GM12878 (cell line): ENCODE measurements around the gene CD58. TPM values are rescaled to one million over a fixed set of nuclear protein-coding genes. Genes with fewer than 3 reads are reported as not detected.

Source experiments
- ATAC-seq: fragments of 200-7000 bp; cut with Tn5 transposase; 3 replicates; pipeline ENCODE4 v1.9.1; 2020; ENCODE audit warnings: mild to moderate bottlenecking, moderate library complexity
- BruUV-seq: library from RNA; stranded (reverse); fragments of 400-500 nt; replicated peaks from 2 replicates; lab custom pipeline; 2021; lab: Mats Ljungman, UMichigan
- CTCF ChIA-PET: fragments of 300-600 bp; sonication (Branson Sonifier 250); formaldehyde crosslinking; extraction: SDS; loops from one replicate; lab custom pipeline; 2021; ENCODE audit warnings: inconsistent platforms; lab: Yijun Ruan, JAX
- POLR2A ChIA-PET: fragments of 350-600 bp; formaldehyde crosslinking; extraction: SDS; loops from one replicate; lab custom pipeline; 2021; ENCODE audit warnings: inconsistent platforms; lab: Charles Lee
- RAD21 ChIA-PET: fragments of 300-600 bp; sonication (Branson Sonifier 250); formaldehyde crosslinking; loops from one replicate; lab custom pipeline; 2023; ENCODE audit warnings: antibody characterized with exemption; ENCODE audit not compliant: unreplicated experiment; lab: Charles Lee
- SMC1A ChIA-PET: fragments of 300-600 bp; sonication (Branson Sonifier 250); formaldehyde crosslinking; loops from one replicate; lab custom pipeline; 2023; ENCODE audit not compliant: unreplicated experiment, uncharacterized antibody; lab: Charles Lee
- DNase-seq: peaks from one replicate; pipeline ENCODE4 v3.0.0-alpha.2; 2011; ENCODE audit warnings: low read depth, low spot score
- FAIRE-seq: peaks from 3 replicates; lab custom pipeline; 2011; peaks lifted over from hg19 to GRCh38; lab: Jason Lieb, UNC
- H2AFZ ChIP-seq: 2 replicates; pipeline ENCODE4 v1.6.0; 2011; ENCODE audit warnings: low read depth, low read length, control low read depth; ENCODE audit not compliant: control insufficient read depth
- H3K27ac ChIP-seq: 2 replicates; pipeline ENCODE4 v1.5.1; 2011; ENCODE audit warnings: control low read depth; ENCODE audit not compliant: control insufficient read depth, insufficient read depth
- H3K27me3 ChIP-seq, 2 experiments: replicated peaks in 1 of 2; 2 replicates each; pipeline versions ENCODE4 v1.6.0 to v1.6.1; 2011; ENCODE audit warnings: low read length in 1 of 2; ENCODE audit not compliant: control insufficient read depth in 2 of 2, insufficient read depth in 2 of 2
- H3K36me3 ChIP-seq, 2 experiments: 2 replicates each; pipeline ENCODE4 v1.5.1; 2011; ENCODE audit warnings: low read length in 1 of 2; ENCODE audit not compliant: control insufficient read depth in 2 of 2, insufficient read depth in 2 of 2
- H3K4me1 ChIP-seq: 2 replicates; pipeline ENCODE4 v1.6.1; 2011; ENCODE audit warnings: mild to moderate bottlenecking, low read length, moderate library complexity, mixed read lengths; ENCODE audit not compliant: control insufficient read depth, insufficient read depth
- H3K4me2 ChIP-seq: 2 replicates; pipeline ENCODE4 v1.6.0; 2011; ENCODE audit warnings: control low read depth; ENCODE audit not compliant: control insufficient read depth, insufficient read depth
- H3K4me3 ChIP-seq: fragments of 200-600 bp; sonication (generic); 2 replicates; pipeline ENCODE4 v1.5.1; 2016
- H3K79me2 ChIP-seq: 2 replicates; pipeline ENCODE4 v1.6.0; 2011; ENCODE audit warnings: low read length; ENCODE audit not compliant: control insufficient read depth, insufficient read depth
- H3K9ac ChIP-seq: 2 replicates; pipeline ENCODE4 v1.8.0; 2011; ENCODE audit warnings: low read length, control low read depth, mixed read lengths; ENCODE audit not compliant: control insufficient read depth, insufficient read depth
- H3K9me3 ChIP-seq: replicated peaks from 3 replicates; pipeline ENCODE4 v1.5.1; 2011; ENCODE audit warnings: mild to moderate bottlenecking, low read length; ENCODE audit not compliant: control insufficient read depth, insufficient read depth
- H4K20me1 ChIP-seq: 2 replicates; pipeline ENCODE4 v1.6.0; 2011; ENCODE audit not compliant: control insufficient read depth, insufficient read depth
- BACH1 ChIP-seq: fragments of 450-650 bp; IDR thresholded peaks from 2 replicates; pipeline ENCODE4 v1.6.1; 2017; ENCODE audit warnings: mild to moderate bottlenecking, borderline replicate concordance
- BHLHE40 ChIP-seq, 2 experiments: fragments of 450-650 bp in 1 of 2; IDR thresholded peaks; 2 replicates each; pipeline ENCODE4 v1.6.1; 2011 to 2017; ENCODE audit warnings: low read depth in 2 of 2, borderline replicate concordance in 1 of 2, improper control_type of control experiment in 1 of 2, low read length in 1 of 2, mild to moderate bottlenecking in 1 of 2
- CBX5 ChIP-seq: sonication (generic); IDR thresholded peaks from 2 replicates; pipeline ENCODE4 v1.6.1; 2016; ENCODE audit warnings: low read depth, moderate library complexity, mild to moderate bottlenecking, inconsistent platforms
- EED ChIP-seq: sonication (generic); IDR thresholded peaks from 2 replicates; pipeline ENCODE4 v1.6.1; 2016; ENCODE audit warnings: antibody characterized with exemption, low read depth
- EP300 ChIP-seq, 2 experiments: fragments of 150-350 bp in 1 of 2; IDR thresholded peaks; 2 replicates each; pipeline ENCODE4 v1.6.1; 2011 to 2012; ENCODE audit warnings: low read depth in 2 of 2, low read length in 2 of 2, borderline replicate concordance in 1 of 2, improper control_type of control experiment in 1 of 2, inconsistent platforms in 1 of 2; ENCODE audit not compliant: control insufficient read depth in 1 of 2
- KDM1A ChIP-seq: fragments of 200-600 bp; sonication (generic); IDR thresholded peaks from 2 replicates; pipeline ENCODE4 v1.6.1; 2016; ENCODE audit warnings: borderline replicate concordance
- MTA2 ChIP-seq: fragments of 450-650 bp; IDR thresholded peaks from 2 replicates; pipeline ENCODE4 v1.6.1; 2016; ENCODE audit warnings: low read depth, mild to moderate bottlenecking, moderate library complexity
- NR2C1 ChIP-seq: fragments of 450-650 bp; IDR thresholded peaks from 2 replicates; pipeline ENCODE4 v1.6.1; 2017; ENCODE audit warnings: antibody characterized with exemption, mild to moderate bottlenecking, moderate library complexity
- RCOR1 ChIP-seq: conservative IDR thresholded peaks from 2 replicates; pipeline ENCODE4 v1.6.1; 2012; ENCODE audit warnings: low read depth, low read length, improper control_type of control experiment
- SMC3 ChIP-seq: IDR thresholded peaks from 2 replicates; pipeline ENCODE4 v1.6.1; 2011; ENCODE audit warnings: low read length, improper control_type of control experiment, borderline replicate concordance
- ZNF274 ChIP-seq: IDR thresholded peaks from one replicate; pipeline ENCODE4 v1.8.0; 2011; ENCODE audit not compliant: insufficient read length, insufficient read depth
- WGBS: methylation state at CpG from one replicate; pipeline ENCODE4 v1.1.6; 2016; ENCODE audit warnings: low lambda C conversion rate; ENCODE audit not compliant: insufficient replicate concordance, insufficient coverage; ENCODE audit errors: missing lambda C conversion rate; 5-methylcytosine and 5-hydroxymethylcytosine counted together
- in situ Hi-C: fragments of 300-500 bp; cut with MboI; formaldehyde crosslinking; loops from 9 replicates; pipeline ENCODE4 v1.14.3; 2018; ENCODE audit warnings: mixed read lengths
- intact Hi-C: fragments of 100-400 bp; cut with micrococcal nuclease; formaldehyde crosslinking; loops from one replicate; pipeline ENCODE4 v1.14.2; 2022; ENCODE audit not compliant: unreplicated experiment
- polyA plus RNA-seq, 11 experiments: library from polyadenylated mRNA; depleted of rRNA in 4 of 11; unstranded in 6 of 11; stranded (reverse) in 5 of 11; fragments of >200 nt; fragmentation: Nextera tagmentation in 4 of 11; fragmentation: Illumina TruSeq in 1 of 11; extraction: Ambion mirVana in 4 of 11; extraction: Trizol in 1 of 11; gene quantifications; 1 replicate in 1 of 11; 2 replicates in 10 of 11; pipeline versions ENCODE4 v1.2.1 to v1.2.3, GENCODE V29; 2011 to 2016; ENCODE audit warnings: inconsistent platforms in 2 of 11, missing spikeins in 2 of 11, low read depth in 1 of 11
- total RNA-seq, 4 experiments: library from RNA; depleted of rRNA in 3 of 4; stranded (reverse); fragments of >200 nt in 3 of 4; fragmentation: Illumina TruSeq in 1 of 4; extraction: Trizol in 1 of 4; gene quantifications; 2 replicates each; pipeline versions ENCODE4 v1.2.1 to v1.2.3, GENCODE V29; 2013 to 2021
- TF ChIP-seq, protein P1 (sequence below): fragments of 450-650 bp; IDR thresholded peaks from 2 replicates; pipeline ENCODE4 v1.6.1; 2017; ENCODE audit warnings: mild to moderate bottlenecking, moderate library complexity

The CD58 gene
- total and polyA plus RNA-seq, 10 of the 15 experiments (the other 5 are each of a cell fraction or from before 2014, with no cell fraction given): 70.4 to 252 (median 129) TPM

DNA sequence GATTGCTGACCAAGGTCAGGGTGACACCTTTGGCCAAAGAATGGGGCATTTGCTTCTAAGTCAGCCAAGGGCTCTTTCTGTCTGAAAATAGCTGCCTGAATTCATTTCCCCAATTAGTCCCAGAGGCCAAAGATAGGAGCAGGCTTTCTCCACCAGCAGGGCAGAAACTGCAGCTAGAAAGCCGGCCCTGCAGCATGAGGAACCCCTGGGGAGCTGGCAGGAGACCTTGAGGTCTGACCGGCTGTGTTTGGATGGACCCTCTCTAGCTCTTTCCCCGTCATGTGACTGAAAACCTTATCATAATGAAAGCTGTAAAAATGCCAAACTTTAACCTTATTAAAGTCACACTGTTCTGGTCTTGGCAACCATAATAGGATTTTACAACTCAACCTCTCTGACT, 93.4 kb downstream of the CD58 start:
- POLR2A ChIA-PET: no interaction called here
- 59% methylated on average over 3 of the region's 3 CpGs for WGBS
- H3K27ac ChIP-seq: no peak overlapping the region
- RAD21 ChIA-PET: interaction anchor here (1.0 to 1.9 kb wide), 3 partner anchors 10 to 339 kb away, joined by 3 to 6 read pairs (median 4); no protein-coding TSS in a partner anchor
- DNase-seq: no peak
- no peaks in the 10 kb centered on the region for H3K27me3 ChIP-seq
- SMC1A ChIA-PET: interaction anchor here (0.8 to 1.9 kb wide), 6 partner anchors 10 to 585 kb away, joined by 3 to 6 read pairs (median 3); no protein-coding TSS in a partner anchor
- no peaks in the 10 kb centered on the region for H3K4me1 ChIP-seq
- H2AFZ ChIP-seq: no peak overlapping the region
- ATAC-seq: no peak
- no peak overlapping the region for H3K4me2 ChIP-seq
- intact Hi-C loops: no loop called here
- no TSS peak for BruUV-seq
- TF ChIP-seq RCOR1 (no peak), BHLHE40 (IDR thresholded peaks at IDR 0.05; ENCODE audit: borderline replicate concordance in 1 of 2, low read depth in 2 of 2, low read length in 1 of 2) (peak in 1 of 2 experiments; percentile 22; a peak in 1 of 4 replicates), SMC3 (no peak), MTA2 (no peak)
- TF ChIP-seq, all 136 proteins: peak for 1
- Histone ChIP-seq H3K9me3 (no peaks in the 10 kb centered on the region), H3K9ac (no peak overlapping the region), H3K36me3 (no peaks in the 10 kb centered on the region), H4K20me1 (no peaks in the 10 kb centered on the region), H3K4me3 (no peak overlapping the region), H3K79me2 (no peaks in the 10 kb centered on the region)
- CTCF ChIA-PET: interaction anchor here (0.9 to 4.7 kb wide), 3 partner anchors 9 to 338 kb away, joined by 3 to 32 read pairs (median 12); no protein-coding TSS in a partner anchor
- FAIRE-seq: no peak
- in situ Hi-C loops: no loop called here

DNA sequence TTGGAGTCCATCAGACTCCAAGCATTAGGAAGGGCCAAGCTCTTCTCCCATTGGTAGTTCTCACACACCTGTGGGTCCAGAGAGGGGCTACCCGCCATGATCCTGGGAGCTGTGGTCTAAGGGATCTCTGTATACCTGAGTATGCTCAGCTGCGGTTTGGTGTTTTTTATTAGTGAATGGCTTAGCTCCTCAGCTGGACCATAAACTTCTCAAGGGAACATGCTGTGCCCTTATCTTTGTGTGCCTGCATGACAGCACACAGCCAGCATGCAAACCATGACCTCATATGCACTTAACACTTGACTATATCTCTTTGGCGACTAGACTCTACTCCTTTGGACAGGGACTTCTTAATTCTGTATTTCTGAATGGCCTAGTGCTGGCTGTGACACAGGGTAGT, 94.5 kb downstream of the CD58 start:
- WGBS: 51% methylated on average over 3 of the region's 3 CpGs
- H3K9me3 ChIP-seq: no peaks in the 10 kb centered on the region
- RAD21 ChIA-PET: interaction anchor here (1.2 to 1.9 kb wide), 2 partner anchors 11 to 337 kb away, joined by 3 to 6 read pairs; no protein-coding TSS in a partner anchor
- SMC1A ChIA-PET: interaction anchor here (1.0 to 1.9 kb wide), 5 partner anchors 9 to 586 kb away, joined by 3 to 6 read pairs (median 4); no protein-coding TSS in a partner anchor
- H3K9ac ChIP-seq: no peak overlapping the region
- no peaks in the 10 kb centered on the region for H3K79me2 ChIP-seq
- no peaks in the 10 kb centered on the region for H4K20me1 ChIP-seq
- DNase-seq: no peak
- no TSS peak for BruUV-seq
- ATAC-seq: no peak
- H3K4me3 ChIP-seq: no peak overlapping the region
- intact Hi-C loops: no loop called here
- in situ Hi-C loops: no loop called here
- H3K27me3 ChIP-seq: no peaks in the 10 kb centered on the region
- no peak overlapping the region for H3K27ac ChIP-seq
- POLR2A ChIA-PET: no interaction called here
- no peaks in the 10 kb centered on the region for H3K4me1 ChIP-seq
- CTCF ChIA-PET: interaction anchor here (1.7 to 4.7 kb wide), 2 partner anchors 10 to 337 kb away, joined by 12 to 32 read pairs; no protein-coding TSS in a partner anchor
- no peak overlapping the region for H2AFZ ChIP-seq
- H3K4me2 ChIP-seq: no peak overlapping the region
- no peak for FAIRE-seq
- no peaks in the 10 kb centered on the region for H3K36me3 ChIP-seq
- TF ChIP-seq EP300 (IDR thresholded peaks at IDR 0.05; ENCODE audit: borderline replicate concordance in 1 of 2, control insufficient read depth in 1 of 2, low read depth in 2 of 2, low read length in 2 of 2) (no peak), CBX5 (no peak), BACH1 (no peak), ZNF274 (no peak), KDM1A (no peak), EED (no peak), NR2C1 (no peak)
- TF ChIP-seq, protein P1, sequence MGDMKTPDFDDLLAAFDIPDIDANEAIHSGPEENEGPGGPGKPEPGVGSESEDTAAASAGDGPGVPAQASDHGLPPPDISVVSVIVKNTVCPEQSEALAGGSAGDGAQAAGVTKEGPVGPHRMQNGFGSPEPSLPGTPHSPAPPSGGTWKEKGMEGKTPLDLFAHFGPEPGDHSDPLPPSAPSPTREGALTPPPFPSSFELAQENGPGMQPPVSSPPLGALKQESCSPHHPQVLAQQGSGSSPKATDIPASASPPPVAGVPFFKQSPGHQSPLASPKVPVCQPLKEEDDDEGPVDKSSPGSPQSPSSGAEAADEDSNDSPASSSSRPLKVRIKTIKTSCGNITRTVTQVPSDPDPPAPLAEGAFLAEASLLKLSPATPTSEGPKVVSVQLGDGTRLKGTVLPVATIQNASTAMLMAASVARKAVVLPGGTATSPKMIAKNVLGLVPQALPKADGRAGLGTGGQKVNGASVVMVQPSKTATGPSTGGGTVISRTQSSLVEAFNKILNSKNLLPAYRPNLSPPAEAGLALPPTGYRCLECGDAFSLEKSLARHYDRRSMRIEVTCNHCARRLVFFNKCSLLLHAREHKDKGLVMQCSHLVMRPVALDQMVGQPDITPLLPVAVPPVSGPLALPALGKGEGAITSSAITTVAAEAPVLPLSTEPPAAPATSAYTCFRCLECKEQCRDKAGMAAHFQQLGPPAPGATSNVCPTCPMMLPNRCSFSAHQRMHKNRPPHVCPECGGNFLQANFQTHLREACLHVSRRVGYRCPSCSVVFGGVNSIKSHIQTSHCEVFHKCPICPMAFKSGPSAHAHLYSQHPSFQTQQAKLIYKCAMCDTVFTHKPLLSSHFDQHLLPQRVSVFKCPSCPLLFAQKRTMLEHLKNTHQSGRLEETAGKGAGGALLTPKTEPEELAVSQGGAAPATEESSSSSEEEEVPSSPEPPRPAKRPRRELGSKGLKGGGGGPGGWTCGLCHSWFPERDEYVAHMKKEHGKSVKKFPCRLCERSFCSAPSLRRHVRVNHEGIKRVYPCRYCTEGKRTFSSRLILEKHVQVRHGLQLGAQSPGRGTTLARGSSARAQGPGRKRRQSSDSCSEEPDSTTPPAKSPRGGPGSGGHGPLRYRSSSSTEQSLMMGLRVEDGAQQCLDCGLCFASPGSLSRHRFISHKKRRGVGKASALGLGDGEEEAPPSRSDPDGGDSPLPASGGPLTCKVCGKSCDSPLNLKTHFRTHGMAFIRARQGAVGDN: no peak
